HG03196 (cell line): Measurements from ENCODE around the gene TRPT1.

Experiments used
- ATAC-seq: cut with Tn5 transposase; IDR thresholded peaks from one replicate; pipeline ENCODE4 v1.9.1; 2021; ENCODE audit not compliant: unreplicated experiment

Gene TRPT1

GRCh38 chr11:64230985-64231365 lies 5.0 kb upstream of the TRPT1 start:
- ATAC-seq: no peak

GRCh38 chr11:64230171-64230984 lies 4.4 kb upstream of the TRPT1 start, which contains the start of gene DNAJC4:
Gene DNAJC4, plus strand, starts transcription at chr11:64230548. Its CDS starts 307 bp downstream, at chr11:64230855.
- peak; percentile 44 for ATAC-seq

GRCh38 chr11:64229744-64230170 lies 3.8 kb upstream of the TRPT1 start:
- no peak for ATAC-seq

- ATAC-seq: no peak
These were observed 3.2 kb upstream of the TRPT1 start for GRCh38 chr11:64229090-64229743.

- no peak for ATAC-seq
These were observed 1.5 kb upstream of the TRPT1 start for GRCh38 chr11:64227405-64227956.

- peak; percentile 23 for ATAC-seq
These were observed 593 bp upstream of the TRPT1 start for GRCh38 chr11:64226507-64227051.

GRCh38 chr11:64224891-64225607 lies 937 bp downstream of the TRPT1 start:
- no peak for ATAC-seq

GRCh38 chr11:64224151-64224890 lies 1.7 kb downstream of the TRPT1 start:
- ATAC-seq: no peak

GRCh38 chr11:64223001-64223651 lies 2.9 kb downstream of the TRPT1 start:
- ATAC-seq: no peak

- no peak for ATAC-seq
These were observed 3.4 kb downstream of the TRPT1 start for GRCh38 chr11:64222651-64223000.

GRCh38 chr11:64220798-64221197 lies 5.2 kb downstream of the TRPT1 start:
- no peak for ATAC-seq

- no peak for ATAC-seq
These were observed 5.7 kb downstream of the TRPT1 start for GRCh38 chr11:64220271-64220670.

GRCh38 chr11:64219755-64220154 lies 6.2 kb downstream of the TRPT1 start:
- ATAC-seq: no peak

- no peak for ATAC-seq
These were observed 6.7 kb downstream of the TRPT1 start for GRCh38 chr11:64219354-64219684.

- ATAC-seq: no peak
These were observed 7.2 kb downstream of the TRPT1 start for GRCh38 chr11:64218628-64219353.

GRCh38 chr11:64216879-64217278 lies 9.1 kb downstream of the TRPT1 start:
- no peak for ATAC-seq

- no peak for ATAC-seq
These were observed 14.7 kb downstream of the TRPT1 start for GRCh38 chr11:64211181-64211872.

GRCh38 chr11:64210301-64211020 lies 15.5 kb downstream of the TRPT1 start:
- ATAC-seq: no peak
